ENCODE data around the gene SCFD2. TPM values are rescaled to one million over a fixed set of nuclear protein-coding genes. Genes with fewer than 3 reads are reported as not detected.

The SCFD2 gene
- total and polyA plus RNA-seq, 4 donors = 4.3 to 28.8 (median 7.4) TPM

DNA sequence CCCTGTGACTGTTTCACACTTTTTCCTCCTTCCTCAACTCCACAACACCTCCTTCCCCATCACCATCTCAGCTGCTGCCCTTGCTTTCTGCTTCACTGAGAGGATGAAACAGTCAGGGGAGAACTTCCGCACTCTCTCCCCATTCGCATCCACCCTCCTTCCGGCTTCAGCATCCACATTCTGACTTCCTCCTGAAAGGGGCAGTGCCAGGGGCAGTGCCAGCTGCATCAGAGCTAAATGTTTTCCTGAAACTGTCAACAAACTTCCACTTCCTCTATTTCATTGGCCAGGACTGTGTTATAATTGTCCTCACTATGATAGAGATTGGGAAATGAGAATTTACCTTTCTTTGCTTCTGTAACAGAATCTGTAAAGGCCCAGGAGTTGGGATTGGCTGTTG lies 521.9 kb downstream of the SCFD2 start (continued):
- TF ChIP-seq GABPA (IDR thresholded peaks at IDR 0.05 in 1 of 2, conservative IDR thresholded peaks at IDR 0.05 in 1 of 2) = no peak
- no peak for TF ChIP-seq NR2F2 (IDR thresholded peaks at IDR 0.05)
- TF ChIP-seq RAD21 (IDR thresholded peaks at IDR 0.05) = no peak
- TF ChIP-seq EGR1 (IDR thresholded peaks at IDR 0.05; ENCODE audit: low read depth in 2 of 2) = no peak
- TF ChIP-seq ATF3 (IDR thresholded peaks at IDR 0.05) = no peak
- no peak for TF ChIP-seq HNF4G (IDR thresholded peaks at IDR 0.05)
- TF ChIP-seq YY1 (IDR thresholded peaks at IDR 0.05) = no peak
- no peak for TF ChIP-seq MAX (IDR thresholded peaks at IDR 0.05)
- TF ChIP-seq FOXA1 (IDR thresholded peaks at IDR 0.05) = no peak
- no peak for TF ChIP-seq RXRA (IDR thresholded peaks at IDR 0.05)
- TF ChIP-seq JUND (IDR thresholded peaks at IDR 0.05) = no peak

GRCh38 chr4:52843351-52843750 lies 522.5 kb downstream of the SCFD2 start:
- no peaks in the 10 kb centered on the region for H3K4me1 ChIP-seq (ENCODE audit: control insufficient read depth in 4 of 4, insufficient read depth in 4 of 4, low read length in 3 of 4)

DNA sequence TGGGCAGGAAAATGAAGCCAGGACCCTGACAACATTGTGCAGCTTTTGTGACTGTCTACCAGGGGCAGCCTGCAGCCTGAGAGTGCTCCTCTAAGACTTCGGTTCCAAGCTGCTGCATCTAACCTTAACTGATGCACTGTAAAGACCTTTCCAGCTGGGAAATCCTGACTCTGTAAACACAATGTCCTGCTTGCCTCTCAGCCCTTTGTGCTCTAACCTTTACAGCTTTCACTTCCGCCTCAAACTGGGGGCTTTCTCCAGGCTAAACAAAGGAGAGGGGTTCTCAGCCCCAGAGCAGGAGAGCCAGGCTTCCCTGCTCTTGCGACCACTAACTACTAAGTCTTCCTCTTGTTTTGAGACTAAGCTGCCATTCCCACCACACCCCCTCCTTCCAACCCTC lies 523.1 kb downstream of the SCFD2 start:
- 71% methylated on average over 3 of the region's 3 CpGs for WGBS
- TF ChIP-seq FOXA2 (IDR thresholded peaks at IDR 0.05) (no peak), ZBTB33 (IDR thresholded peaks at IDR 0.05) (no peak), GABPA (IDR thresholded peaks at IDR 0.05 in 1 of 2, conservative IDR thresholded peaks at IDR 0.05 in 1 of 2) (no peak), HNF4G (IDR thresholded peaks at IDR 0.05) (no peak), CTCF (IDR thresholded peaks at IDR 0.05; ENCODE audit: low read depth, low read length, missing input control) (no peak), YY1 (IDR thresholded peaks at IDR 0.05) (no peak), RXRA (IDR thresholded peaks at IDR 0.05) (no peak), REST (IDR thresholded peaks at IDR 0.05) (no peak), TAF1 (conservative IDR thresholded peaks at IDR 0.05) (no peak), RAD21 (IDR thresholded peaks at IDR 0.05) (no peak), HNF4A (conservative IDR thresholded peaks at IDR 0.05) (no peak), JUND (IDR thresholded peaks at IDR 0.05) (no peak)
- DNase-seq (ENCODE audit: low spot score) = no peak
- Histone ChIP-seq H3K27me3 (ENCODE audit: control insufficient read depth in 4 of 4, insufficient read depth in 4 of 4, low read length in 3 of 4) (no peaks in the 10 kb centered on the region), H3K4me3 (ENCODE audit: low read depth in 1 of 3, low read length in 3 of 3) (no peak overlapping the region), H3K27ac (ENCODE audit: low read depth in 1 of 2, low read length in 2 of 2) (no peak overlapping the region), H3K36me3 (ENCODE audit: control insufficient read depth in 4 of 4, insufficient read depth in 3 of 4, low read depth in 1 of 4, low read length in 3 of 4) (no peaks in the 10 kb centered on the region), H3K9me3 (ENCODE audit: control insufficient read depth in 4 of 4, low read length in 3 of 4) (no peaks in the 10 kb centered on the region), H3K9ac (ENCODE audit: low read depth in 1 of 2, low read length in 2 of 2) (no peak overlapping the region), H3K4me1 (ENCODE audit: control insufficient read depth in 4 of 4, insufficient read depth in 4 of 4, low read length in 3 of 4) (no peaks in the 10 kb centered on the region)

More at GRCh38 chr4:52843351-52843750, 522.5 kb downstream of the SCFD2 start:
- Histone ChIP-seq H3K27me3 (ENCODE audit: control insufficient read depth in 4 of 4, insufficient read depth in 4 of 4, low read length in 3 of 4) (no peaks in the 10 kb centered on the region), H3K27ac (ENCODE audit: low read depth in 1 of 2, low read length in 2 of 2) (no peak overlapping the region), H3K36me3 (ENCODE audit: control insufficient read depth in 4 of 4, insufficient read depth in 3 of 4, low read depth in 1 of 4, low read length in 3 of 4) (no peaks in the 10 kb centered on the region), H3K9me3 (ENCODE audit: control insufficient read depth in 4 of 4, low read length in 3 of 4) (no peaks in the 10 kb centered on the region), H3K4me3 (ENCODE audit: low read depth in 1 of 3, low read length in 3 of 3) (no peak overlapping the region), H3K9ac (ENCODE audit: low read depth in 1 of 2, low read length in 2 of 2) (no peak overlapping the region)
- TF ChIP-seq ZBTB33 (IDR thresholded peaks at IDR 0.05) (no peak), GABPA (IDR thresholded peaks at IDR 0.05 in 1 of 2, conservative IDR thresholded peaks at IDR 0.05 in 1 of 2) (no peak), RXRA (IDR thresholded peaks at IDR 0.05) (no peak), FOXA1 (IDR thresholded peaks at IDR 0.05) (no peak), NR2F2 (IDR thresholded peaks at IDR 0.05) (no peak), FOXA2 (IDR thresholded peaks at IDR 0.05) (no peak), RAD21 (IDR thresholded peaks at IDR 0.05) (no peak), JUND (IDR thresholded peaks at IDR 0.05) (no peak)
- 86% methylated on average over 2 of the region's 2 CpGs for WGBS
- no peak for DNase-seq (ENCODE audit: low spot score)
